ENCODE data around the gene ATN1. TPM values are rescaled to one million over a fixed set of nuclear protein-coding genes. Genes with fewer than 3 reads are reported as not detected.

ATN1 gene
- total RNA-seq, 2 donors from 2014 or later, result 37.1 to 68.9 TPM

- Histone ChIP-seq H3K27ac (no peak overlapping the region), H3K27me3 (no peaks in the 10 kb centered on the region), H3K9me3 (no peaks in the 10 kb centered on the region), H3K4me1 (peaks cover 0 to 8% of the 10 kb centered on the region in 2 donors), H3K36me3 (peaks cover 77% of the 10 kb centered on the region), H3K4me3 (no peak overlapping the region)
- TF ChIP-seq CTCF (IDR thresholded peaks at IDR 0.05), result no peak
- DNase-seq (ENCODE audit: low spot score), result no peak
Measured at GRCh38 chr12:6977653-6978052, 49.9 kb downstream of the ATN1 start.

- peaks cover 0 to 8% of the 10 kb centered on the region in 2 donors for H3K4me1 ChIP-seq
- peak overlapping the region in 1 of 2 donors; percentile 27 for H3K27ac ChIP-seq
- DNase-seq (ENCODE audit: low spot score), result no peak
- H3K9me3 ChIP-seq, result no peaks in the 10 kb centered on the region
- TF ChIP-seq CTCF (IDR thresholded peaks at IDR 0.05), result no peak
- no peak overlapping the region for H3K4me3 ChIP-seq
- peaks cover 83% of the 10 kb centered on the region for H3K36me3 ChIP-seq
- H3K27me3 ChIP-seq, result no peaks in the 10 kb centered on the region
Measured at GRCh38 chr12:6978188-6978587, 50.4 kb downstream of the ATN1 start.

GRCh38 chr12:6978611-6979011, 50.9 kb downstream of the ATN1 start:
- Histone ChIP-seq H3K9me3 (no peaks in the 10 kb centered on the region), H3K36me3 (peaks cover 86% of the 10 kb centered on the region), H3K4me3 (no peak overlapping the region), H3K27me3 (no peaks in the 10 kb centered on the region), H3K4me1 (peaks cover 0 to 8% of the 10 kb centered on the region in 2 donors), H3K27ac (peak overlapping the region in 1 of 2 donors; percentile 27)
- TF ChIP-seq CTCF (IDR thresholded peaks at IDR 0.05), result no peak
- no peak for DNase-seq (ENCODE audit: low spot score)

GRCh38 chr12:6979021-6979420, 51.3 kb downstream of the ATN1 start:
- Histone ChIP-seq H3K36me3 (peaks cover 86% of the 10 kb centered on the region), H3K27ac (peak overlapping the region in 1 of 2 donors; percentile 27), H3K9me3 (no peaks in the 10 kb centered on the region), H3K4me1 (peaks cover 0 to 8% of the 10 kb centered on the region in 2 donors), H3K27me3 (no peaks in the 10 kb centered on the region), H3K4me3 (no peak overlapping the region)
- no peak for TF ChIP-seq CTCF (IDR thresholded peaks at IDR 0.05)
- DNase-seq (ENCODE audit: low spot score), result no peak

- Histone ChIP-seq H3K9me3 (no peaks in the 10 kb centered on the region), H3K4me3 (no peak overlapping the region), H3K36me3 (peaks cover 85% of the 10 kb centered on the region), H3K4me1 (peaks cover 0 to 8% of the 10 kb centered on the region in 2 donors), H3K27me3 (no peaks in the 10 kb centered on the region), H3K27ac (peak overlapping the region in 1 of 2 donors; percentile 27)
- DNase-seq (ENCODE audit: low spot score), result no peak
- no peak for TF ChIP-seq CTCF (IDR thresholded peaks at IDR 0.05)
Measured at GRCh38 chr12:6979453-6979852, 51.7 kb downstream of the ATN1 start.

GRCh38 chr12:6980075-6980474, 52.3 kb downstream of the ATN1 start:
- no peak for TF ChIP-seq CTCF (IDR thresholded peaks at IDR 0.05)
- DNase-seq (ENCODE audit: low spot score), result no peak
- H3K9me3 ChIP-seq, result no peaks in the 10 kb centered on the region
- no peaks in the 10 kb centered on the region for H3K27me3 ChIP-seq
- peaks cover 81% of the 10 kb centered on the region for H3K36me3 ChIP-seq
- H3K4me3 ChIP-seq, result no peak overlapping the region
- no peak overlapping the region for H3K27ac ChIP-seq
- H3K4me1 ChIP-seq, result peaks cover 0 to 8% of the 10 kb centered on the region in 2 donors
